Gastrocnemius medialis (tissue), 4 donors: ENCODE results near the gene HECTD4. TPM values are rescaled to one million over a fixed set of nuclear protein-coding genes. Genes with fewer than 3 reads are reported as not detected.

ENCODE experiments used
- ATAC-seq, 2 donors: fragments of 150-250 bp; one replicate each; pipeline ENCODE4 v1.9.1; 2016
- DNase-seq, 2 donors: peaks; one replicate each; pipeline ENCODE4 v3.0.0-alpha.2; 2019
- H3K27ac ChIP-seq, 4 donors: fragments of 200-600 bp; sonication (generic); 1 replicate in 1 of 4; 2 replicates in 3 of 4; pipeline ENCODE4 v1.5.1; 2016 to 2018; ENCODE audit warnings: mild to moderate bottlenecking in 2 of 4, moderate library complexity in 1 of 4
- H3K27me3 ChIP-seq, 3 donors: fragments of 200-600 bp; sonication (generic) in 2 of 3; 1 replicate in 1 of 3; 2 replicates in 2 of 3; pipeline versions ENCODE4 v1.5.1 to v1.6.0; 2016 to 2019; ENCODE audit warnings: mild to moderate bottlenecking in 1 of 3, moderate library complexity in 1 of 3
- H3K36me3 ChIP-seq, 2 donors: fragments of 200-600 bp; sonication (generic) in 1 of 2; one replicate each; pipeline ENCODE4 v1.5.1; 2017 to 2018
- H3K4me1 ChIP-seq, 2 donors: fragments of 200-600 bp; sonication (generic) in 1 of 2; one replicate each; pipeline ENCODE4 v1.5.1; 2016 to 2017; ENCODE audit warnings: mild to moderate bottlenecking in 2 of 2
- H3K4me3 ChIP-seq, 4 donors: fragments of 200-600 bp; sonication (generic) in 3 of 4; 1 replicate in 1 of 4; 2 replicates in 3 of 4; pipeline ENCODE4 v1.5.1; 2016 to 2019; ENCODE audit warnings: mild to moderate bottlenecking in 2 of 4
- H3K9me3 ChIP-seq, 3 donors: fragments of 200-600 bp; sonication (generic) in 2 of 3; 1 replicate in 1 of 3; 2 replicates in 2 of 3; pipeline ENCODE4 v1.5.1; 2016 to 2019
- POLR2A ChIP-seq, 2 donors: fragments of 450-650 bp; IDR thresholded peaks; one replicate each; pipeline ENCODE4 v1.6.1; 2017; ENCODE audit warnings: antibody characterized with exemption in 2 of 2, mild to moderate bottlenecking in 2 of 2, moderate library complexity in 2 of 2
- in situ Hi-C, 4 donors: fragments of 200-750 bp; cut with MboI; loops; one replicate each; pipeline versions ENCODE4 v1.15.0 to v1.8.0; 2017; ENCODE audit warnings: low sequenced_read_pairs in 4 of 4
- intact Hi-C: fragments of 100-400 bp; cut with DNase I; formaldehyde crosslinking; loops from one replicate; pipeline ENCODE4 v1.15.1; 2023; ENCODE audit warnings: low total_unique reads
- total RNA-seq, 4 donors: library from RNA; depleted of rRNA; stranded (reverse); fragments of >200 nt; gene quantifications; one replicate each; pipeline versions ENCODE4 v1.1.0 to v1.2.3, GENCODE V29; 2016
- TF ChIP-seq, protein P1 (sequence below), 5 experiments: fragments of 450-650 bp in 3 of 5; fragments of 200-600 bp in 2 of 5; sonication (generic) in 2 of 5; IDR thresholded peaks in 4 of 5; conservative IDR thresholded peaks in 1 of 5; 1 replicate in 4 of 5; 2 replicates in 1 of 5; pipeline ENCODE4 v1.5.1; 2016 to 2019; ENCODE audit warnings: antibody characterized with exemption in 5 of 5, mild to moderate bottlenecking in 3 of 5, moderate library complexity in 3 of 5

The HECTD4 gene
- total RNA-seq, 4 donors from 2014 or later = 12.9 to 23.3 (median 16.8) TPM

DNA sequence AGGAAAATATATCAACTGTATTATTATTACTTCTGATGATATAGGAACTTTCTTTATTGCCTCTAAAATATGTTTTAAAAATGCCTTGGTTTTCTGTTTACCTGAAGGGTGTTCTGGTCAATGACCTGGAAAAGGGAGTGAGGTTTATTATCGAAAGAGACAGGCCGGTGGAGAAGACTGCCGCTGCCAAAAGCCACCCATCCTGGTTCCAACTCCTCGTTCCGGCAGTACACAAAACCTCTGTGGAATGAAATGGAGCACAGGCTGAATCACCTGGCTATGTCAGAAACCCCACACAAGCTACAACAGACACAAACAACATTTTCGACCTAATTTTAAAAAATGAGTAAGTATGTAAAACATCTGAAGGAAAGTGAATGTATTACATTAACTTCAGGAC, 73.6 kb downstream of the HECTD4 start:
- in situ Hi-C loops = no loop called here
- H3K36me3 ChIP-seq = peaks cover 0 to 20% of the 10 kb centered on the region in 2 donors

DNA sequence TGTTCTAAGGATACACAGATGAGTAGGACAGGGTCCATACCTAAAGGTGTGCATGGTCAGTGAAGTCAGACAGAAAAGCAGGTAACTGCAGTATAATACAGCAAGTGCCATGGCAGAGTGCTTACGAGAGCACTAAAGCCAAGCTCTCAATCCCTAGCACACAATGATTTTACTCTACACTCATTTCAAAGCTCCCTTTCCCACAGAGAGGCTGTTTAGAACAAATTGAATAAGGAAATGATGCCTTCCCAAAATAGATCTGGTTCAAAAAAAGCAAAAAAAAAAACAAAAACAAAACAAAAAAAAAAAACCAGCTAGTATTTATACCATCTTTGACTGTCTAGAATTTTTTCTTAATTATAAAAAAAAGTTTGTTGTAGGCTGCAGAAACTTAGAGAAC, 74.1 kb downstream of the HECTD4 start:
- Histone ChIP-seq H3K4me3 (no peak overlapping the region), H3K27ac (no peak overlapping the region), H3K9me3 (no peaks in the 10 kb centered on the region), H3K27me3 (no peaks in the 10 kb centered on the region), H3K4me1 (peaks cover 19 to 32% of the 10 kb centered on the region in 2 donors), H3K36me3 (peaks cover 0 to 20% of the 10 kb centered on the region in 2 donors)
- ATAC-seq (no peak), DNase-seq (no peak)
- intact Hi-C loops (no loop called here), in situ Hi-C loops (no loop called here)
- TF ChIP-seq, protein P1, sequence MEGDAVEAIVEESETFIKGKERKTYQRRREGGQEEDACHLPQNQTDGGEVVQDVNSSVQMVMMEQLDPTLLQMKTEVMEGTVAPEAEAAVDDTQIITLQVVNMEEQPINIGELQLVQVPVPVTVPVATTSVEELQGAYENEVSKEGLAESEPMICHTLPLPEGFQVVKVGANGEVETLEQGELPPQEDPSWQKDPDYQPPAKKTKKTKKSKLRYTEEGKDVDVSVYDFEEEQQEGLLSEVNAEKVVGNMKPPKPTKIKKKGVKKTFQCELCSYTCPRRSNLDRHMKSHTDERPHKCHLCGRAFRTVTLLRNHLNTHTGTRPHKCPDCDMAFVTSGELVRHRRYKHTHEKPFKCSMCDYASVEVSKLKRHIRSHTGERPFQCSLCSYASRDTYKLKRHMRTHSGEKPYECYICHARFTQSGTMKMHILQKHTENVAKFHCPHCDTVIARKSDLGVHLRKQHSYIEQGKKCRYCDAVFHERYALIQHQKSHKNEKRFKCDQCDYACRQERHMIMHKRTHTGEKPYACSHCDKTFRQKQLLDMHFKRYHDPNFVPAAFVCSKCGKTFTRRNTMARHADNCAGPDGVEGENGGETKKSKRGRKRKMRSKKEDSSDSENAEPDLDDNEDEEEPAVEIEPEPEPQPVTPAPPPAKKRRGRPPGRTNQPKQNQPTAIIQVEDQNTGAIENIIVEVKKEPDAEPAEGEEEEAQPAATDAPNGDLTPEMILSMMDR (IDR thresholded peaks at IDR 0.05 in 4 of 5, conservative IDR thresholded peaks at IDR 0.05 in 1 of 5) = no peak
- TF ChIP-seq POLR2A (IDR thresholded peaks at IDR 0.05) = no peak

More for the DNA sequence above, 73.6 kb downstream of the HECTD4 start:
- H3K27me3 ChIP-seq = no peaks in the 10 kb centered on the region
- H3K27ac ChIP-seq = no peak overlapping the region
- H3K4me3 ChIP-seq = no peak overlapping the region
- H3K9me3 ChIP-seq = no peaks in the 10 kb centered on the region
- no peak for TF ChIP-seq POLR2A (IDR thresholded peaks at IDR 0.05)
- TF ChIP-seq, protein P1 (IDR thresholded peaks at IDR 0.05 in 4 of 5, conservative IDR thresholded peaks at IDR 0.05 in 1 of 5) = no peak
- H3K4me1 ChIP-seq = peaks cover 19 to 32% of the 10 kb centered on the region in 2 donors
- ATAC-seq = no peak
- no peak for DNase-seq
- intact Hi-C loops = no loop called here

DNA sequence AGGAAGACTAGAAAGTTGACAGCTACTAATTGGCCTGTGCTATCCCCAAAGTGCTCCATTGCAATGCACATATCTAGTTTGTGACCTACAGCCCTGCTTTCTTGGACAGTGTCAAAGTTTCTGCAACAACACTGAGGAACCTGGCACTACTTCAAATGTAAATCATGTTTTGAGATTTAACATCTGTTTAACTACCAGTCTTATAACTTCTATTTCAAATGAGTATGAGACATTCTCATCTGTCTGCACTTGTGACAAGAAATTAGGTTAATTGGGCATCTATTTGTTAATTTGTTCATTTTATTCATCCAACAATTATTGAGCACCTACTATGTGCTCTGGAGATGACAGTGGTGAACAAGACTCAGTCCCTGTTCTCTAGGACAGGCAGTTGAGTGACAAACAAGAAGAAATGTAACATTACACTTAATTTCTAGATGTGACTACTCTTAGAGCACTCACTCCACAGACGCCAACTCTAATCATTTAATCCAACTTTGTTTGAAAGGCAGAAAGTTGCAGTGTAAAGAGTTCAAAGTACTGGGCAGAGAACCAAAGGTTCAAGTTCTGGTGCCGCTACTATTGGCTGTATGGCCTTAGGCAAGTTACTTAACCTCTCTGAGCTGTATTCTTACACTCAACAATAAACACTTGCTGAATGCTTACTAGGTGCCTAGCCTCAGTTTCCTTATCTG, 74.8 kb downstream of the HECTD4 start:
- H3K4me1 ChIP-seq = peaks cover 19 to 32% of the 10 kb centered on the region in 2 donors
- peaks cover 0 to 20% of the 10 kb centered on the region in 2 donors for H3K36me3 ChIP-seq
- no peak for TF ChIP-seq POLR2A (IDR thresholded peaks at IDR 0.05)
- TF ChIP-seq, protein P1 (IDR thresholded peaks at IDR 0.05 in 4 of 5, conservative IDR thresholded peaks at IDR 0.05 in 1 of 5) = no peak
- intact Hi-C loops (no loop called here), in situ Hi-C loops (no loop called here)
- DNase-seq = no peak
- H3K27me3 ChIP-seq = no peaks in the 10 kb centered on the region
- H3K9me3 ChIP-seq = no peaks in the 10 kb centered on the region
- no peak overlapping the region for H3K4me3 ChIP-seq
- no peak overlapping the region for H3K27ac ChIP-seq
- no peak for ATAC-seq

DNA sequence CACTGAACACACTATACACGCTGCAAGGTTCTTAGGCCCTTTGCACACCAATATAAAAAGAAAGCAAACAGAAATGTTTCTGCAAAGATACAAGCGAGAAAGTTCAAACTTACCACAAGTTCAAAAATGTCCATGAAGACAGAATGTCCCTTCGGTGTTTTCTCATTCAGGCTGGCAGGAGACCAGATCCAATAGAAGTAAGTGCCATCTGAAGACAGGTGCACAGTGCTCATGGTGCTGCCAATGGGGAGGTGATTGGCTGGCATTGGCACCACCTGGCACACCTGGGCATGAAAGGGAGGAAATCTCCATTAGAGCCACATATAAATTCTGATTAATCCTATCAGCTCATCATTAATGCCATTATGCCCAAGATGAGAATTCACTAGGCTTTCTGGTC, 76.3 kb downstream of the HECTD4 start:
- ATAC-seq (no peak), DNase-seq (no peak)
- in situ Hi-C loops = no loop called here
- Histone ChIP-seq H3K36me3 (peaks cover 0 to 20% of the 10 kb centered on the region in 2 donors), H3K4me3 (no peak overlapping the region), H3K9me3 (no peaks in the 10 kb centered on the region), H3K4me1 (peaks cover 19 to 32% of the 10 kb centered on the region in 2 donors), H3K27me3 (no peaks in the 10 kb centered on the region), H3K27ac (no peak overlapping the region)
- intact Hi-C loops = no loop called here
- TF ChIP-seq POLR2A (IDR thresholded peaks at IDR 0.05) = no peak
- TF ChIP-seq, protein P1 (IDR thresholded peaks at IDR 0.05 in 4 of 5, conservative IDR thresholded peaks at IDR 0.05 in 1 of 5) = no peak
